GM21515 (cell line): ENCODE results near the gene ACSM4.
"Not testable (repeated sequence)": the region's sequence is repeated elsewhere in the genome, so short reads cannot be mapped to it uniquely, and the experiment has no call there.

Experiments used
- ATAC-seq: cut with Tn5 transposase; IDR thresholded peaks from one replicate; pipeline ENCODE4 v1.9.1; 2021; ENCODE audit not compliant: unreplicated experiment

The ACSM4 gene, protein sequence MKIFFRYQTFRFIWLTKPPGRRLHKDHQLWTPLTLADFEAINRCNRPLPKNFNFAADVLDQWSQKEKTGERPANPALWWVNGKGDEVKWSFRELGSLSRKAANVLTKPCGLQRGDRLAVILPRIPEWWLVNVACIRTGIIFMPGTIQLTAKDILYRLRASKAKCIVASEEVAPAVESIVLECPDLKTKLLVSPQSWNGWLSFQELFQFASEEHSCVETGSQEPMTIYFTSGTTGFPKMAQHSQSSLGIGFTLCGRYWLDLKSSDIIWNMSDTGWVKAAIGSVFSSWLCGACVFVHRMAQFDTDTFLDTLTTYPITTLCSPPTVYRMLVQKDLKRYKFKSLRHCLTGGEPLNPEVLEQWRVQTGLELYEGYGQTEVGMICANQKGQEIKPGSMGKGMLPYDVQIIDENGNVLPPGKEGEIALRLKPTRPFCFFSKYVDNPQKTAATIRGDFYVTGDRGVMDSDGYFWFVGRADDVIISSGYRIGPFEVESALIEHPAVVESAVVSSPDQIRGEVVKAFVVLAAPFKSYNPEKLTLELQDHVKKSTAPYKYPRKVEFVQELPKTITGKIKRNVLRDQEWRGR

DNA sequence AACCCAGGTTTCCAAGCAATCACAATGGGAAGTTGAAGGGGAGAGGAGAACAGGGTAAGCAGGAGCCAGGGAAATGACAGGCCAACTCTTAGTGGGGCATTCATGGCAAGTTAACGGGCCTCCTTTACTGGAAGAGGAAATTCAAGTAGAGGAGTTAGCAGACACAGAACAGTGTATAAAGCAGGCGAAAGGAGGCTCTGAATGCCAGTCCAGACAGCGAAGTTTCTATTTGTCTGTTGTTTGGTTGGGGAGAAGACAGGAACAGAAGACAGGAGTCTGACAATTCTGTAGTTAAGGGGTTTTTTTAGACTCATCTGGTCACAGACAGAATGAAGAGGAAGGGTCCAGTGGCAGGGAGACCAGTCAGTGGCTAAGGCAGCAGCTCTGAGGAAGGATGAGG, at the start of gene ACSM4:
ACSM4 (plus strand) TSS at position 301 of the 400 bp plus-strand sequence. CDS start 260 bp downstream, outside the sequence.
- ATAC-seq, result no peak

GRCh38 chr12:7259060-7259459, 44.8 kb upstream of the ACSM4 start:
- no peak for ATAC-seq

- ATAC-seq, result no peak
Measured at GRCh38 chr12:7264538-7264937, 39.3 kb upstream of the ACSM4 start.

DNA sequence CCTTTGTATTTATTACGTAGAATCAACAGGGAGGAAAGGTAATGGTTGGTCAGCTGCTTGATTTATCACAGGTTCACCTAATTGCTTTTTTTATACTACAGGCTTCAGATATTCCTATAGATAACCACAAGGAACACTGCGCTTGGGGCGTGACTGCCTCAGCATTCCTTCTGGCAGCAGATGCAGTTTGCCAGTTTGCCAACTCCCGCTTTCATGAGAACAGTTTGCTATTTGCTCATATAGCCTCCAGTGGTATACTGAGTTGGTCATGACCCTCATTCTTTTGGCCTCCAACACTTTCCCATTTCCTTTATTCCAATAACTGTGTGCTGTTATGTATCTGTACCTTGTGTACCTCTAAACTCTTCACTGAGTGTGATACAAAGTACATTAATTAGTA, 38.6 kb upstream of the ACSM4 start:
- ATAC-seq, result no peak

- ATAC-seq, result no peak
Measured at GRCh38 chr12:7269273-7269672, 34.6 kb upstream of the ACSM4 start.

DNA sequence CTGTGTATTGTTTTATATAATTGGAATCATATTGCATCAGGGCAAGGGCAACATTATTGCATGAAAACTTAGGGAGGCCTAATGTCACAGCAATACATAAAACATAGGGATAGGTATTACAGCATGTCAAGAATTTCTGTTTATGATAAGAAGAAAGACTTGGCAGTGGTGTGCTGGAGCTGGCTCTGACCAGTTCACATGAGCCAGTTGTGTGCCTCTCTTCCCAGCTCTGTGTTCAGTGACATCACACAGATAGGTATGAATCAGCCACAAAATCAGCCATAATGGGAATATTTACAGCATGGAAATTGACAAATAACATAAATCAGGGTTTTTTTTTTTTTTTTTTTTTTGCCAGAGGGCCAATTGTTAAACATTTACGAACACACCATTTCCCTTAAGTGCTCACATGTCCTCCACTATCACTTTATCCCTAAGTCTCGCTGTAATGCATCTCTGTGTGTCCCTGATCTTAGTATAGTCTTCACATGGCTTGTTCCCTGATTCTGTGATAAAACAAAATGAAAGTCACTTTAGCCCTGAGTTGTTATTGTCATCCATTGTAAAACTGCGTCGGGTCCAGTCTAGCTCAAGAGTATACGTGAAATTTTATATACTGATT, 31.9 kb upstream of the ACSM4 start:
- no peak for ATAC-seq

- ATAC-seq, result not testable (repeated sequence)
Measured at GRCh38 chr12:7275482-7275881, 28.4 kb upstream of the ACSM4 start.

DNA sequence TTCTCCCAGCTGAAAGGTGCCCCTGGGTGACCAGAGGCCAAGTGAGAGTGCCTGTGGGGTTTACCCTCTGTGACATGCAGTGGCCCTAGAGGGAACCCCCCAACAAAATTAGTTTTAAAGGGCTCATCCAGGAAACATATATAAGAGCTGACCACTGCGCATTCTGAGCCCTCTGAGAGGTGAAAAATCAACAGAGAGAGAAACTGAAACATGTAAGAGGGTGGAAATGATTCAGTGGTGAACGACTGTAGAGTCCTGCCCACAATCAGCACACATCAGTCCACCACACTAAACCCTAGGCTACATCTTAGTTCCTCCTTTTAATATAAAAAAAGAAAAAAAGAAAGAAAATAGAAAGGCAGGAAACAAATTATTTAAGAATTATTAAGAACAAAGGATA, 21.0 kb upstream of the ACSM4 start:
- no peak for ATAC-seq

DNA sequence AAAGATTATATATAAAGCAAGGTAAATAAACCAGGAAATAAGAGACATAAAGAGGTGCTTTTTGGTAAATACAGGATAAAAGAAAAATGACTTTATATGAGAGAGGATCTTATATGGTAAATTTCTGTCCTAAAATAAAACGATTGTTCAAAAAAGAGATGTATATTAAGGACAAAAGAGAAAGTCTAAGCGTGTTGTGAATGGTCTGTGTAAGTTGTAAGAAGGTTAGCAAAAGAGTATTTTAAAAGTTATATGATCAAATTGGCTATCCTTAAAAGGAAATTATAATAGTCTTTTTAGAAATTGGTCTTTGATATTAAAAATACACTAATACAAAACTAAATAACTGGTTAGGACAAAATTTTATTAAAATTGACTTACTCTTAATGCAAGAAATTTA, 14.1 kb upstream of the ACSM4 start:
- no peak for ATAC-seq

DNA sequence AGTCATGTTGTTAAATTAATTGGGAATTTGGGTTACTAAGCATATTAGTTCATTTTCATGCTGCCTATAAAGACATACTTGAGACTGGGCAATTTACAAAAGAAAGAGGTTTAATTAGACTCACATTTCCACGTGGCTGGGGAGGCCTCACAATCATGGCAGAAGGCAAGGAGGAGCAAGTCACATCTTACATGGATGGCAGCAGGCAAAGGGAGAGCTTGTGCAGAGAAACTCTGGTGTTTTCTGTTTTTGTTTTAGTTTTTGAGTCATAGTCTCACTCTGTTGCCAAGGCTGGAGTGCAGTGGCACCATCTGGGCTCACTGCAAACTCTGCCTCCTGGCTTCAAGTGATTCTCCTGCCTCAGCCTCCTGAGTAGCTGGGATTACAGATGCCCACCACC, 13.3 kb upstream of the ACSM4 start:
- not testable (repeated sequence) for ATAC-seq

GRCh38 chr12:7292300-7292699, 11.6 kb upstream of the ACSM4 start:
- no peak for ATAC-seq

DNA sequence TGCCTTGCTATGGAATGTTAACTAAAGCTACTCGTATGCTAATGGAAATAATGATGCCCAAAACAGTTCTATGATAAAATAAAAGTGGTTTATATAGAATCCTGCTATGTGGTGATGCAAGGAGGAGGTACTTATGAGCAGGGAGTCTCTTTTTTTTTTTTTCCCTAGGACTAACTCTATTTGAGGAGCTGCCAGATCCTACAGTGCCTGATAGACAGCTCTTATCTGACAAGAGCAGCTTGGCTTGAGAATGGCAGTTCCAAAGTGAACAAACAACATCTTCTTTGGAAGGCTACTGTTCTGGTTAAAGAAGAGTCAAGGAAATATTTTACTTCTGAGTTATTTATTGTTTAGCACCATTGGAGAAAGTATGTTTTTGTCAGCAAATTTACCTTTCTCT, 10.2 kb upstream of the ACSM4 start:
- no peak for ATAC-seq

DNA sequence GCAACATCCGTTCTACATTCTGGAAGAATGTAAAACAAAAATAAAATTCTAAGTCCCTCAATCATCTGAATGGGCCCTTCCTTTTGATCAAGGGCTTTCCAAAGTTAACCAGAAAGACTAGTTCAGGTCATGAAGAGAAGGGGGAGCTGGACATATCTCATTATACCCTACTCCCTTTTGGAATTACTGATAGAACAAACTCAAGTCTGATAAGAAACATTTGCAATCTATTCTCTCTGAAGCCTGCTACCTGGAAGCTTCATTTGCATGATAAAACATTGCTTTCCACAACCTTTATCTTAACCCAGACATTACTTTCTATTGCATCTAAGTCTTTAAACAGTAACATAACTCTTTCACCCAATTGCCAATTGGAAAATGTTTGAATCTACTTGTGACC, 8.3 kb upstream of the ACSM4 start:
- ATAC-seq, result no peak

DNA sequence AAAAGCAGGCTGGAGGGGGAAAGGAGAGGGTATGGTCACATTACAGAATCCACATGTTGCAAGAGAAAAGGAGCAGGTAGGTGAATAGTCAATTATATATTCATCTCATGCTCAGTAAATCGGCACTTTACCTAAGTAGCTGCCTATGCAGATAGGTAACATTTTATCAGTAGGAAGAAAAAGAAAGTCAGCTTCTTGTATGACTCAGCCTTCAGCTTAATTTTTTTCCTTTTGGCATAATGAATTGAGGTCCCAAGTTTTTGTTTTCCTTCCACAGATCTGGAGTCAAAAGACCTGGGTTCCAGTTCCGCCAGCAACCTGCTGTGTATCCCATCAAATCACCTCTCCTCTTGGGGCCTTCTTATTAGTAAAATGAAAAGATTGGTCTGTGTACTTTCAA, 6.0 kb upstream of the ACSM4 start:
- no peak for ATAC-seq

GRCh38 chr12:7302266-7302986, 1.4 kb upstream of the ACSM4 start:
- no peak for ATAC-seq

DNA sequence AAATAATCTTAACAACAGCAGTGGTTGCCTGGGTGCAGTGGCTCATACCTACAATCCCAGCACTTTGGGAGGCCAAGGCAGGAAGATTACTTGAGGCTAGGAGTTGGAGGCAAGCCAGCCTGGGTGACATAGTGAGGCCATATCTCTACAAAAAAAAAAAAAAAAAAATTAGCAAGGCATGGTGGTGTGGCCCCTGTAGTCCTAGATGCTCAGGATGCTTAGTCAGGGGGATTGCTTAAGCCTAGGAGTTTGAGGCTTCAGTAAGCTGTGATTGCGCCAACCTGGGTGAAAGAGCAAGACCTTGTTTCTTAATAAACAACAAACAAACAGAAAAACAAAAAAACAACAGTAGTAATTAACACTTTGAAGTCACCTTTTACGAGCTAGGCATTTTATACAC, 642 bp upstream of the ACSM4 start:
- ATAC-seq, result no peak

DNA sequence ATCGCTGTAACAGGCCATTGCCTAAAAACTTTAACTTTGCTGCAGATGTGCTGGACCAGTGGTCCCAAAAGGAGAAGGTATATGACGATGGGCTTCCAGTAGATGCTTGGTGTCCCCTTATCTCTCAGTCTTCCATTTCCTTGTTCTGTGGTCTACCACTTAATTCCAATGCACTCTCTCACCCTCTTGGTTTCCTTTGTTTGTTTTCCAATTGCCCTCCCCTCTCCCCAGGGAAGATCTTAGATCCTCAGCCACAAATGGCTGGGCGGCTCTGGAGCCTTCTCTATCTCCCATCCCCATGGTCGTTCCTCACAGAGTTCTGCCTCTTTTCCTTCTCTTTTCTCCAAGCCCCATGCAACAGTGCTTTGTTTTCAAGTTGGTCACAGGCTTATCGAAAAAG, 584 bp downstream of the ACSM4 start:
- no peak for ATAC-seq

DNA sequence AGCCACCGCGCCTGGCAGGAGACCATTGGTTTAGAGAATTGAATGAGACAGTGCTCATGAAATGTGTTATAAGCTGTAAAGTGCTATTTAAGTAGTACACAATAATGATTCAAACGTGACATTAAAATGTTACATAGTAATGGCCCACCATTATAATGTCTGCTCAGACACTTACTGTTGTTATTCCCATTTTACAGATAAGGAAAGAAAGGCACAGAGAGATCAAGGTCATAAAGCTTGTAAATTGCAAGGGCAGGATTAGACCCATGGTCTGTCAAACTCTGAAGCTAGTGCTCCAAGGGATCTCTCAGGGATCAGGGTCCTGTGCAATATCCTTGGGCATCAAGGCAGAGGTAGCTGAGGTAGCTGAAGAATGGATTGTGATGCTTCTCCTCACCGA, 6.2 kb downstream of the ACSM4 start:
- no peak for ATAC-seq

GRCh38 chr12:7319930-7320329, 16.1 kb downstream of the ACSM4 start:
- no peak for ATAC-seq

DNA sequence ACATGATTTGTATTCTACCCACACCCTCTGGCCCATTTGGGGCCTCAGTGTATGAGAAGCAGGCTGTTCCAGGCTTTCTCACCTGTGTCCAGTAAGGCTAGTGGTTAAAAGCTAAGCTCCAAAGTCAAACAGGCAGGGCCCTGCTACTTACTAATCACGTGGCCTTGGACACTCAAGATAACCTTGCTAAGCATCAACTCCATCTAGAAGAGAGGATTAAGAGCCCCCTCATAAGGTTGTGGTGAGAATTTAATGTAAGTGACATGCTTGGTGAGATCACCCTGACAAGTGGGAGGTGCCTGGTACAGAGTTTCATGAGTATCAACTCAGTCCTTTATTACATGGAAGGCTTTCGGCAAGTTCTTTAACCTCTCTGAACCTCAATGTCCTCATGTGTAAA, 17.8 kb downstream of the ACSM4 start:
- no peak for ATAC-seq

DNA sequence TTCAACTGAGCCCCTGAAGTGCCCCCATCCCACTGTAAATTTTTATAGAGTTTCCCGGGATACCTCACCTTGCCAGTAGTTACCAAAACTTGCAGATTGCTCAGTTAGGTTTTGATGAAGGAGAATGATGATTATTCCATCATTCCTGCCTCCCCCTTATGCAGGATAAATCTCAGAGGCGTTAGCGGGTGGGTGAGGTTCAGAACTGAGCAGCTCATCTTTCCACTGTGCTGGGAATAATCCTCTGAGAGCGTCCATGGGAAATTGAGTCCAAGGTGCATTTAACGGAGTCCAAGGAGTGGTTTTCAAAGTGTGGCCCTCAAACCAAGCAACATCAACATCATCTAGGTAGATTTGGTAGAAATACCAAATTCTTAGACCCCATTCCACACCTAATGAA, 18.7 kb downstream of the ACSM4 start:
- ATAC-seq, result no peak

- no peak for ATAC-seq
Measured at GRCh38 chr12:7324176-7324575, 20.3 kb downstream of the ACSM4 start.
